SK-N-SH treated with all-trans-retinoic acid at 6 μM for 48 hours (cell line): ENCODE data around the gene CAMKMT.

ENCODE experiments used
- PATZ1 ChIP-seq: fragments of 250-450 bp; sonication (Bioruptor Pico); IDR thresholded peaks from 2 replicates; pipeline ENCODE4 v1.8.0; 2020; ENCODE audit warnings: mild to moderate bottlenecking, moderate library complexity, borderline replicate concordance
- RARB ChIP-seq: fragments of 250-450 bp; sonication (Bioruptor Pico); IDR thresholded peaks from 2 replicates; pipeline ENCODE4 v1.8.0; 2021; ENCODE audit warnings: mild to moderate bottlenecking, moderate library complexity
- TOX ChIP-seq: fragments of 250-450 bp; sonication (Bioruptor Pico); IDR thresholded peaks from 2 replicates; pipeline ENCODE4 v1.8.0; 2021; ENCODE audit warnings: mild to moderate bottlenecking, moderate library complexity, borderline replicate concordance

DNA sequence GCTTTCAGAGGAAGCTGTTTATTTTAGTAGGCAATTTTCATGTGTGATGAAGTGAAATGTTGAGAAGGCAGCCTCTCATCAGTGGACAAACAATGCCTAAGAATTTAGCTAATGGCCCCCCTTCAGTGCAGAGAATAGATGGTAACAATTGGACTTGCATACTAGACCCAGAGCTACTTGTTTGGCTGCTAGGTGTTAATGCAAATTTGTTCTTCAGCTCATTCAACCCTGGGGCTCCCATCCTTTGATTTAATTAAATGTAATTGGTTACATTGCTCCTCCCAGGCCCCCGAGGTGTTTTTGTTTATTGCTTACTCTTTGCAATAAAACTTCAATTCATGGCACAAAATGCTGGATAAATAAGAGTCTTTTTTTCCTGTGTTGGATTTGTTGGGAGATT, 68.6 kb downstream of the CAMKMT start:
- TF ChIP-seq RARB (no peak), PATZ1 (no peak), TOX (CRISPR knock-in tag) (no peak)
